NCI-H146 (cell line): ENCODE data around the gene CDC42BPA.
"Not testable (repeated sequence)": the region's sequence is repeated elsewhere in the genome, so short reads cannot be mapped to it uniquely, and the experiment has no call there.

Source experiments
- DNase-seq: peaks from one replicate; lab custom pipeline; 2025; lab: John Stamatoyannopoulos, UW

Gene CDC42BPA

GRCh38 chr1:227308367-227309336 is 9.6 kb downstream of the CDC42BPA start:
- no peak for DNase-seq

GRCh38 chr1:227306689-227307088 is 11.6 kb downstream of the CDC42BPA start:
- DNase-seq: no peak

GRCh38 chr1:227305894-227306626 is 12.2 kb downstream of the CDC42BPA start:
- DNase-seq: no peak

- DNase-seq: no peak
These were observed 13.6 kb downstream of the CDC42BPA start for GRCh38 chr1:227304665-227305064.

- no peak for DNase-seq
These were observed 14.6 kb downstream of the CDC42BPA start for GRCh38 chr1:227303662-227304061.

- no peak for DNase-seq
These were observed 17.6 kb downstream of the CDC42BPA start for GRCh38 chr1:227300682-227301081.

- no peak for DNase-seq
These were observed 18.6 kb downstream of the CDC42BPA start for GRCh38 chr1:227299688-227300087.

GRCh38 chr1:227299241-227299627 is 19.1 kb downstream of the CDC42BPA start:
- DNase-seq: no peak

GRCh38 chr1:227298512-227299240 is 19.6 kb downstream of the CDC42BPA start:
- no peak for DNase-seq

GRCh38 chr1:227297073-227297793 is 21.1 kb downstream of the CDC42BPA start:
- DNase-seq: no peak

- DNase-seq: no peak
These were observed 22.7 kb downstream of the CDC42BPA start for GRCh38 chr1:227295609-227296008.

- no peak for DNase-seq
These were observed 32.5 kb downstream of the CDC42BPA start for GRCh38 chr1:227285745-227286144.

GRCh38 chr1:227281371-227281770 is 36.9 kb downstream of the CDC42BPA start:
- DNase-seq: no peak

GRCh38 chr1:227280836-227281235 is 37.5 kb downstream of the CDC42BPA start:
- DNase-seq: no peak

GRCh38 chr1:227276156-227276693 is 42.1 kb downstream of the CDC42BPA start:
- DNase-seq: not testable (repeated sequence)

- DNase-seq: no peak
These were observed 44.7 kb downstream of the CDC42BPA start for GRCh38 chr1:227273557-227273956.

GRCh38 chr1:227272428-227272827 is 45.9 kb downstream of the CDC42BPA start:
- no peak for DNase-seq

GRCh38 chr1:227270554-227270953 is 47.7 kb downstream of the CDC42BPA start:
- DNase-seq: no peak

- no peak for DNase-seq
These were observed 49.3 kb downstream of the CDC42BPA start for GRCh38 chr1:227268943-227269342.

GRCh38 chr1:227265891-227266290 is 52.4 kb downstream of the CDC42BPA start:
- no peak for DNase-seq

- DNase-seq: no peak
These were observed 54.4 kb downstream of the CDC42BPA start for GRCh38 chr1:227263869-227264268.
